IPS-18c (cell line): ENCODE measurements around the gene GAS2.

Experiments
- H3K4me3 ChIP-seq: 2 replicates; pipeline ENCODE4 v1.7.0; 2013; ENCODE audit warnings: low read depth, mild to moderate bottlenecking, low read length, moderate library complexity; ENCODE audit not compliant: insufficient read depth
- H3K9me3 ChIP-seq: one replicate; pipeline ENCODE4 v1.6.1; 2013; ENCODE audit warnings: mild to moderate bottlenecking, low read length, moderate library complexity; ENCODE audit not compliant: control insufficient read depth, insufficient read depth

Gene GAS2

GRCh38 chr11:22668005-22668796 lies 1.8 kb downstream of the GAS2 start:
- Histone ChIP-seq H3K4me3 (no peak overlapping the region), H3K9me3 (no peaks in the 10 kb centered on the region)

- no peak overlapping the region for H3K4me3 ChIP-seq
Measured at GRCh38 chr11:22669368-22669767, 3.0 kb downstream of the GAS2 start.

GRCh38 chr11:22670830-22671229 lies 4.4 kb downstream of the GAS2 start:
- Histone ChIP-seq H3K4me3 (no peak overlapping the region), H3K9me3 (no peaks in the 10 kb centered on the region)

More at GRCh38 chr11:22669368-22669767, 3.0 kb downstream of the GAS2 start:
- H3K9me3 ChIP-seq: no peaks in the 10 kb centered on the region

- no peaks in the 10 kb centered on the region for H3K9me3 ChIP-seq
- H3K4me3 ChIP-seq: no peak overlapping the region
Measured at GRCh38 chr11:22671751-22672150, 5.3 kb downstream of the GAS2 start.

- no peak overlapping the region for H3K4me3 ChIP-seq
- no peaks in the 10 kb centered on the region for H3K9me3 ChIP-seq
Measured at GRCh38 chr11:22674470-22675439, 8.3 kb downstream of the GAS2 start.

- H3K4me3 ChIP-seq: no peak overlapping the region
- no peaks in the 10 kb centered on the region for H3K9me3 ChIP-seq
Measured at GRCh38 chr11:22677153-22677903, 10.9 kb downstream of the GAS2 start.

- no peak overlapping the region for H3K4me3 ChIP-seq
- no peaks in the 10 kb centered on the region for H3K9me3 ChIP-seq
Measured at GRCh38 chr11:22680628-22681027, 14.2 kb downstream of the GAS2 start.

GRCh38 chr11:22681281-22681812 lies 14.9 kb downstream of the GAS2 start:
- H3K4me3 ChIP-seq: no peak overlapping the region
- H3K9me3 ChIP-seq: no peaks in the 10 kb centered on the region

GRCh38 chr11:22684082-22684481 lies 17.7 kb downstream of the GAS2 start:
- Histone ChIP-seq H3K4me3 (no peak overlapping the region), H3K9me3 (no peaks in the 10 kb centered on the region)

GRCh38 chr11:22685111-22685510 lies 18.7 kb downstream of the GAS2 start:
- no peak overlapping the region for H3K4me3 ChIP-seq
- H3K9me3 ChIP-seq: no peaks in the 10 kb centered on the region

GRCh38 chr11:22688914-22689313 lies 22.5 kb downstream of the GAS2 start:
- no peaks in the 10 kb centered on the region for H3K9me3 ChIP-seq
- no peak overlapping the region for H3K4me3 ChIP-seq

GRCh38 chr11:22690257-22690656 lies 23.8 kb downstream of the GAS2 start:
- Histone ChIP-seq H3K4me3 (no peak overlapping the region), H3K9me3 (no peaks in the 10 kb centered on the region)

- Histone ChIP-seq H3K9me3 (no peaks in the 10 kb centered on the region), H3K4me3 (no peak overlapping the region)
Measured at GRCh38 chr11:22690871-22691270, 24.5 kb downstream of the GAS2 start.

- Histone ChIP-seq H3K9me3 (no peaks in the 10 kb centered on the region), H3K4me3 (no peak overlapping the region)
Measured at GRCh38 chr11:22699388-22699787, 33.0 kb downstream of the GAS2 start.

GRCh38 chr11:22702031-22702430 lies 35.6 kb downstream of the GAS2 start:
- H3K4me3 ChIP-seq: no peak overlapping the region
- H3K9me3 ChIP-seq: no peaks in the 10 kb centered on the region

- Histone ChIP-seq H3K4me3 (no peak overlapping the region), H3K9me3 (no peaks in the 10 kb centered on the region)
Measured at GRCh38 chr11:22703040-22703439, 36.6 kb downstream of the GAS2 start.

GRCh38 chr11:22703591-22703990 lies 37.2 kb downstream of the GAS2 start:
- no peaks in the 10 kb centered on the region for H3K9me3 ChIP-seq
- no peak overlapping the region for H3K4me3 ChIP-seq
